Measurements from ENCODE around the gene GDPD5. TPM values are rescaled to one million over a fixed set of nuclear protein-coding genes. Genes with fewer than 3 reads are reported as not detected.

Gene GDPD5
- total RNA-seq, 3 donors from 2014 or later = 3.0 to 7.7 (median 4.6) TPM

- DNase-seq (no peak), ATAC-seq (no peak)
- no peak for TF ChIP-seq CTCF (IDR thresholded peaks at IDR 0.05)
- Histone ChIP-seq H3K4me3 (no peak overlapping the region), H3K36me3 (ENCODE audit: low read depth) (no peaks in the 10 kb centered on the region), H3K9me3 (no peaks in the 10 kb centered on the region), H3K4me1 (ENCODE audit: low read depth) (no peaks in the 10 kb centered on the region)
- intact Hi-C loops (cut with DNase I, micrococcal nuclease) = no loop called here
Observed at GRCh38 chr11:75472081-75472732, 53.5 kb downstream of the GDPD5 start.

GRCh38 chr11:75471176-75471973 is 54.4 kb downstream of the GDPD5 start:
- Histone ChIP-seq H3K4me3 (no peak overlapping the region), H3K4me1 (ENCODE audit: low read depth) (no peaks in the 10 kb centered on the region), H3K36me3 (ENCODE audit: low read depth) (no peaks in the 10 kb centered on the region), H3K9me3 (no peaks in the 10 kb centered on the region)
- TF ChIP-seq CTCF (IDR thresholded peaks at IDR 0.05) = no peak
- intact Hi-C loops (cut with DNase I, micrococcal nuclease) = no loop called here
- ATAC-seq (no peak), DNase-seq (no peak)

GRCh38 chr11:75470476-75471080 is 55.2 kb downstream of the GDPD5 start:
- no peak for ATAC-seq
- no peak for DNase-seq
- Histone ChIP-seq H3K4me1 (ENCODE audit: low read depth) (no peaks in the 10 kb centered on the region), H3K36me3 (ENCODE audit: low read depth) (no peaks in the 10 kb centered on the region), H3K9me3 (no peaks in the 10 kb centered on the region), H3K4me3 (no peak overlapping the region)
- intact Hi-C loops (cut with DNase I, micrococcal nuclease) = no loop called here
- TF ChIP-seq CTCF (IDR thresholded peaks at IDR 0.05) = no peak

GRCh38 chr11:75469785-75470405 is 55.8 kb downstream of the GDPD5 start:
- no peak for TF ChIP-seq CTCF (IDR thresholded peaks at IDR 0.05)
- H3K4me1 ChIP-seq (ENCODE audit: low read depth) = no peaks in the 10 kb centered on the region
- H3K4me3 ChIP-seq = no peak overlapping the region
- intact Hi-C loops (cut with DNase I, micrococcal nuclease) = no loop called here
- ATAC-seq (no peak), DNase-seq (no peak)
- no peaks in the 10 kb centered on the region for H3K9me3 ChIP-seq
- H3K36me3 ChIP-seq (ENCODE audit: low read depth) = no peaks in the 10 kb centered on the region

GRCh38 chr11:75468534-75469340 is 57.0 kb downstream of the GDPD5 start:
- no peak for DNase-seq
- no peak for ATAC-seq
- TF ChIP-seq CTCF (IDR thresholded peaks at IDR 0.05) = no peak
- H3K4me1 ChIP-seq (ENCODE audit: low read depth) = no peaks in the 10 kb centered on the region
- intact Hi-C loops (cut with DNase I, micrococcal nuclease) = no loop called here
- H3K36me3 ChIP-seq (ENCODE audit: low read depth) = no peaks in the 10 kb centered on the region
- H3K9me3 ChIP-seq = no peaks in the 10 kb centered on the region
- H3K4me3 ChIP-seq = no peak overlapping the region
